ENCODE results near the gene LAG3.

LAG3 gene

DNA sequence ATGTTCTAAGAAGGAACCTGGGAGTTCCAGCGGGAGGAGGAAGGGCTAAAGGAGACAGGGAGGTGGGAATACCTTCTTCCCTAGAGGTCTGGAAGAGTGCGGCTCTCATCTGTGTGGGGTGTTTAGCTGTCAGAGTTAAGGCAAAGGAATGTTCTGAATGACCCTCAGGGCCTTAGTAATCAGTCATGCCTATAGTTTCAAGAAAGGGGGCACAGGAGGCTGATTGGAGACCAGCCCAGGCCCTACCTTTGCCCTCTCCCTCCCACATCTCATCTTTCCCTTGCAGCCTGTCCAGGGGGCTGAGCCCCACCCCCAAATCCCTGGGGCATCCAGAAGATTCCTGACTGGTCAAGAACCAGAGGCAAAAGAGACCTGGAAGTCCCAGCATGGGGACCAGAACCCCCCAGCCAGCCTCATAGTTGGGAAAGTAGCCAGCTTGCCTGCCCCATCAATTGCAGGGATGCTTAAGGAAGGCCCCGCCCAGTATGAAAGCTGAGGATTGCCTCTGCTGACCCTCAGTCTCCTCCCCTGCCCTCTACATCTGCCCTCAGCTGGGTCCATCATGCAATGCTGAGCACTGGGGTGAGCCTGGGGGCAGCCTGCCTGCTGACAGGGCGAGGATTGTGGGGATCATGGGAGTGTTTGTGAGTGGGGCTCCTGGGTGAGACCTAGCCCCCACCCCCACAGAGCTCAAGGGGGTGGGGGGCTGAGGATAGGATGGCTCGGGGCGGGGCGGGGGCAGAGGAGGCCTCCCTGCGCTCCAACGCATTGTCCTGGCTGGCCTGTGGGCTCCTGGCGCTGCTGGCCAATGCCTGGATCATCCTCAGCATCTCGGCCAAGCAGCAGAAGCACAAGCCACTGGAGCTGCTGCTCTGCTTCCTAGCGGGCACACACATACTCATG is 51.1 kb downstream of the LAG3 start:
- DNase-seq (ENCODE audit: low read depth), result no peak

DNA sequence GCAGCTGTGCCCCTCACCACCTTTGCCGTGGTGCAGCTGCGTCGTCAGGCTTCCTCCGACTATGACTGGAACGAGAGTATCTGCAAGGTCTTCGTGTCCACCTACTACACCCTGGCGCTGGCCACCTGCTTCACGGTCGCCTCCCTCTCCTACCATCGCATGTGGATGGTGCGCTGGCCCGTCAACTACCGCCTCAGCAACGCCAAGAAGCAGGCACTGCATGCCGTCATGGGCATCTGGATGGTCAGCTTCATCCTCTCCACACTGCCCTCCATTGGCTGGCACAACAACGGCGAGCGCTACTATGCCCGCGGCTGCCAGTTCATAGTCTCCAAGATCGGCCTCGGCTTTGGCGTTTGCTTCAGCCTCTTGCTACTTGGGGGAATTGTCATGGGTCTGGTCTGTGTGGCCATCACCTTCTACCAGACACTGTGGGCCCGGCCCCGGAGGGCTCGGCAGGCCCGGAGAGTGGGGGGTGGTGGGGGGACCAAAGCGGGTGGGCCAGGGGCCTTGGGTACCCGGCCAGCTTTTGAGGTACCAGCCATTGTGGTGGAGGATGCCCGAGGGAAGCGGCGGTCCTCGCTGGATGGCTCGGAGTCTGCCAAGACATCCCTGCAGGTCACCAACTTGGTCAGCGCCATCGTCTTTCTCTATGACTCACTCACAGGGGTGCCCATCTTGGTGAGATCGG is 51.9 kb downstream of the LAG3 start:
- DNase-seq (ENCODE audit: low read depth), result no peak

DNA sequence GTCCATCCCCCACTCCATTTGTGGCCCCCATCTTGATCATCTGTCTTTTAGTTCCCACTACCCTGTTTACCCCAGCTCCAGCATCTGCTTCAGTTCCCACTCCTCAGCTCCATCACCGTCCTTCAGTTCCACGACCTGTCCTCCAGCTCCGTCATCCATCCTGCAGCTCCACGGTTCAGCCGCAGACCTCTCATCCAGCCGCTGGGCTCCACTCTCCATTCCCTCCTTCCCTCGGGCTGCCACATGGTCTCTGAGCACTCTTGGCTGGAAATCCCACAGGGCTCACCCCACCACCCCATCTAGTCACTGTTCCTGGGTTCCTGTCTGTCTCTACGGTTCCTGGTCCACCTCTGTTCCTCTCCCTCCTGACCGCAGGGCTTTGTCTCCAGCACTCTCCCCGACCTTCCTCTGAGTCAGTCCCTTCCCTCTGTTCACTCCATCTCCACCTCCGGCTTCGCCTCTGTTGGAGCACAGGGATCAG is 52.6 kb downstream of the LAG3 start:
- DNase-seq (ENCODE audit: low read depth), result no peak

DNA sequence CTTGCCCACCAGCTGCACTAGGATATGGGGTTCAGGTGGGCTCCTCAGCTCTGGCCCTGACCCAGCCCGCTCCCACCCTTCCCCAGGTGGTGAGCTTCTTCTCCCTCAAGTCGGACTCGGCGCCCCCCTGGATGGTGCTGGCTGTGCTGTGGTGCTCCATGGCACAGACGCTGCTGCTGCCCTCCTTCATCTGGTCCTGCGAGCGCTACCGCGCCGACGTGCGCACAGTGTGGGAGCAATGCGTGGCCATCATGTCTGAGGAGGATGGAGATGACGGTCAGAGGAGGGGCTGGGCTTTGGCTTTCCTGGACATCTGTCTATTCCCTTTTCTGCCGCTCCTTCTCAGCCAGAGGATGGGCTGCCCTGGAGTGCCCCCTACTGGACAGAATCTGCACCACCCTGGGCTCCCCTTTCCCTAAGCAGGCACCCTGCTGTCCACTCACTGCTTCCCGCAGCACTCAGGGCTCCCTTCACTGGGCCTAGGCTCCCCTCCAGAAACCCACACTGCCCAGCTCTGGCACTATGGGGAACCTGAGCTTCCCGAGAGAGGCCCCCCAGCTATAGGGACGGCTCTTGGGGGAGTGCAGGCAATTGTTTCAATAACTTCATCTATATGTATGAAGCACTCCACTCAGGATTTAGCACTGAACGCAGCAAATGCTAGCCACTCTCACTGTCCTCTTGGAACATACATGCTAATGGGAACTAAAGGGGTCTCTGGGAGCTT is 53.2 kb downstream of the LAG3 start:
- DNase-seq (ENCODE audit: low read depth), result peak; percentile 38

DNA sequence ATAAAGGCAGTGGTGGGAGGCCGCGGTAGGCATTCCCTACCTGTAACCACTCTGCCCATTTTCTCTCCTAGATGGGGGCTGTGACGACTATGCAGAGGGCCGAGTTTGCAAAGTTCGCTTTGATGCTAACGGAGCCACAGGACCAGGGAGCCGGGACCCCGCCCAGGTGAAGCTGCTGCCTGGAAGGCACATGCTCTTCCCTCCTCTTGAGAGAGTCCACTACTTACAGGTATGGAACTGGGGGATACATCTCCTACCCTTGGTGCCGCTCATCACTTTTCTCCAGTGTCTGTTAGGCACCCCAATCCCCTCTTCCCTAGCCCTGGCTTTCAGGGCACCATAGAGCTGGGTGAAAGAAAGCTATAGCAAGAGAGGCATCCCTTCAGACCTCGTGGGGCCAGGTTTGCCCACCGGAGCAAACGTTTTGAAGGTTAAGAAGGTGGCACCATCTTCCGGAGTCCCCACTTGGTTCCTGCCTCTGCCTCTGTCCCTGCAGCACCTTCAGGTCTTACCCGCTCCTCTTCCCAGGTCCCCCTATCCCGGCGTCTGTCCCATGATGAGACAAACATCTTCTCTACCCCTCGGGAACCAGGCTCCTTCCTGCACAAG is 53.9 kb downstream of the LAG3 start:
- no peak for DNase-seq (ENCODE audit: low read depth)

DNA sequence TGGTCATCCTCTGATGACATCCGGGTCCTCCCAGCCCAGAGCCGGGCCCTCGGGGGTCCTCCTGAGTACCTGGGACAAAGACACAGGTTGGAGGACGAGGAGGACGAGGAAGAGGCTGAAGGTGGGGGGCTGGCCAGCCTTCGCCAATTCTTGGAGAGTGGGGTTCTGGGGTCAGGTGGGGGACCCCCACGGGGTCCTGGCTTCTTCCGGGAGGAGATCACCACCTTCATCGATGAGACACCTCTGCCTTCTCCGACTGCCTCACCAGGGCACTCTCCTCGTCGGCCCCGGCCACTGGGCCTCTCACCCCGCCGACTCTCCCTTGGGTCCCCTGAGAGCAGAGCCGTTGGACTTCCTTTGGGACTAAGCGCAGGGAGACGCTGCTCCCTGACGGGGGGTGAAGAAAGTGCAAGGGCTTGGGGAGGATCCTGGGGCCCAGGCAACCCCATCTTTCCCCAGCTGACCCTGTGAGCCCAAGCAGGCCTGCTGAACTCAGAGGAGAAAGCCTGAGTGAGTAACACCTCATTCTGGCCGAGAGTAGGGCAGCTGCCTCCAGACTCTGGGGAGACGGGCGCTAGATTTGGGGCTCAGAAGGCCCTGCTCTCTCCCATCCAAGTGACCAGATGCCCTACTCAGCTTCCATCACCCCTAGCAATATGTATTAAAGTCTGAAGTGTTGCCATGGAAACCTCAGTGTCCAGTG is 54.6 kb downstream of the LAG3 start:
- no peak for DNase-seq (ENCODE audit: low read depth)

DNA sequence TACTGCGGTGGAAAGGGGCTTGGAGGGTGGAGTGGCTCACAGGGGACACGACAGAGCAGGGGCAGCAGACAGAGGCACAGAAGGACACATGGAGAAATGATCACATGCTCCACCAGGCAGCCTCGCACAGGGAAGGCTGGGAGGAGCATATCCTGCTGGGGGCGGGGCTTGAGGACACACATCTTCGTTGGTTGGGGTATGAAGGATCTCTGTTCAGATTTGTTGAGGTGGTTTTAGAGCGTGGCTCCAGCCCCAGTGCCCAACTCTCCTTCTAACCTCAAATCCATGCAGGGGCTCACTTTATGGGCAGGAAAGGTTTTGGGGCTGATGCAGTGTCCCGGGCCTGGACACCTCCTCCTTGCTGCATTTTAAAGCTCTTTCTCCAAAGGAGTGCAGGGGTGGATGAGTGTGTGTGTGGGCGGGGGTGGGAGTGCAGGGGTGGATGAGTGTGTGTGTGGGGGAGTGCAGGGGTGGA is 55.2 kb downstream of the LAG3 start:
- DNase-seq (ENCODE audit: low read depth), result peak; percentile 60
